CD4-positive, alpha-beta T cell (primary cell): ENCODE results near the gene BEND2. TPM values are rescaled to one million over a fixed set of nuclear protein-coding genes. Genes with fewer than 3 reads are reported as not detected.

Source experiments
- ATAC-seq: fragments of 200-7000 bp; cut with Tn5 transposase; one replicate; pipeline ENCODE4 v1.10.0; 2022; ENCODE audit warnings: mild to moderate bottlenecking; ENCODE audit not compliant: poor library complexity
- CTCF ChIA-PET: fragments of 350-600 bp; sonication (Branson Sonifier 250); formaldehyde crosslinking; loops from one replicate; lab custom pipeline; 2021; ENCODE audit warnings: antibody characterized with exemption, inconsistent platforms; lab: Charles Lee
- POLR2A ChIA-PET: fragments of 350-600 bp; sonication (Branson Sonifier 250); formaldehyde crosslinking; loops from one replicate; lab custom pipeline; 2021; ENCODE audit warnings: antibody characterized with exemption, inconsistent platforms; lab: Charles Lee
- DNase-seq, 14 experiments: peaks; one replicate each; pipeline ENCODE4 v3.0.0-alpha.2; 2013 to 2020; ENCODE audit warnings: mixed read lengths in 2 of 14
- H3K27ac ChIP-seq, 2 donors: one replicate each; pipeline versions ENCODE4 v1.5.1 to v1.7.0; 2013; ENCODE audit warnings: low read length in 2 of 2, low read depth in 1 of 2, mild to moderate bottlenecking in 1 of 2
- H3K27me3 ChIP-seq, 2 experiments: 1 replicate in 1 of 2; 2 replicates in 1 of 2; pipeline versions ENCODE4 v1.6.1 to v1.7.0; 2013; ENCODE audit warnings: low read length in 2 of 2, control low read depth in 1 of 2, mild to moderate bottlenecking in 1 of 2, moderate library complexity in 1 of 2; ENCODE audit not compliant: insufficient read depth in 2 of 2, control insufficient read depth in 1 of 2
- H3K36me3 ChIP-seq: one replicate; pipeline ENCODE4 v1.6.1; 2013; ENCODE audit warnings: low read length, control low read depth; ENCODE audit not compliant: insufficient read depth
- H3K4me1 ChIP-seq: one replicate; pipeline ENCODE4 v1.6.1; 2013; ENCODE audit warnings: low read length, control low read depth; ENCODE audit not compliant: insufficient read depth
- H3K4me3 ChIP-seq: one replicate; pipeline ENCODE4 v1.5.1; 2013; ENCODE audit warnings: mild to moderate bottlenecking, low read length, moderate library complexity
- H3K9me3 ChIP-seq, 2 experiments: 1 replicate in 1 of 2; 2 replicates in 1 of 2; pipeline versions ENCODE4 v1.6.1 to v1.7.0; 2013; ENCODE audit warnings: low read length in 2 of 2, mild to moderate bottlenecking in 2 of 2, control low read depth in 1 of 2, moderate library complexity in 1 of 2; ENCODE audit not compliant: control insufficient read depth in 1 of 2, insufficient read depth in 1 of 2
- H3K27ac Mint-ChIP-seq: one replicate; pipeline ENCODE4 v1.8.0; 2020; ENCODE audit warnings: mixed read lengths
- H3K27me3 Mint-ChIP-seq: one replicate; pipeline ENCODE4 v1.8.0; 2021; ENCODE audit warnings: mixed read lengths
- H3K36me3 Mint-ChIP-seq: one replicate; pipeline ENCODE4 v1.8.0; 2021; ENCODE audit warnings: low read depth, mixed read lengths
- H3K4me1 Mint-ChIP-seq: one replicate; pipeline ENCODE4 v1.8.0; 2021; ENCODE audit warnings: low read depth, mixed read lengths
- H3K4me3 Mint-ChIP-seq: one replicate; pipeline ENCODE4 v1.8.0; 2020; ENCODE audit warnings: mild to moderate bottlenecking, mixed read lengths
- H3K9me3 Mint-ChIP-seq: one replicate; pipeline ENCODE4 v1.8.0; 2020; ENCODE audit warnings: mixed read lengths
- intact Hi-C, 2 experiments: fragments of 100-400 bp; cut with DNase I in 1 of 2; cut with micrococcal nuclease in 1 of 2; formaldehyde crosslinking; loops; one replicate each; pipeline versions ENCODE4 v1.15.1 to v1.9.0; 2023 to 2025; cut with DNase I, micrococcal nuclease
- total RNA-seq, 174 experiments: library from RNA in 2 of 174; stranded (reverse) in 2 of 174; gene quantifications; one replicate each; pipeline ENCODE4 v1.2.3 and lab custom pipeline; 2021 to 2026
- TF ChIP-seq, protein P1 (sequence below): fragments of 200-600 bp; IDR thresholded peaks from one replicate; pipeline ENCODE4 v1.8.0; 2022; ENCODE audit warnings: antibody characterized with exemption, mild to moderate bottlenecking

Gene BEND2
- total RNA-seq, 2 experiments from 2014 or later, result not detected

DNA sequence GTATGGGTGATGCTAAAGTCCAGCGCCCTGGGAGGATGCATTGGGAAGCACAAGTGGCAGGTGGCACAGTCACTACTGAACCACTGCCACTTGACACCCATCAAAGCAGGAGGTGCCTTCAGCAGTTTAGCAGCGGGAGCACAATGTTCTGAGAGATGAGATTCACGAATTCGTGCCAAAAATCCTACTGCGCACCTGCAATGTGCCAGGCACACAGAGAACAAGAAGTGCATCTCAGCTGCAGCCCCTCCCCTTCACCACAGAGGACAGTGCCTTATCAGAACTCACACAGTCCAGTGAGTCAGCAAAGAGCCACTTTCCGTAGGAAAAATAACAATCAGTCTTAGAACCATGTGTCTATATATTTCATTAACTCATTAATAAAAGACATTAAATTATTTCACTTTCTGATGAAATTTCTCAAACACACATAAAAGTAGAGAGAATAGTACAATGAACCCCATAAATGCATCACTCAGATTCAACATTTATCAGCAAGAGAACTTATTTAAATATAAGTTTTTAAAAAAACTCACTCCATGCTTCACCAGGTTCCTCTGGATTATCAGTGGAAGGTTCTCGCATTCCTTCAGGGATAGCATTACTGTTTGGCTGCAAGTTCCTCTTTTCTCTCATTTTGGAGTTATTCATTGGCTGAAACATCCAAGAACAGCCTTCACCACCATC is 47.0 kb downstream of the BEND2 start:
- POLR2A ChIA-PET, result no interaction called here
- no peaks in the 10 kb centered on the region for H3K27me3 ChIP-seq

DNA sequence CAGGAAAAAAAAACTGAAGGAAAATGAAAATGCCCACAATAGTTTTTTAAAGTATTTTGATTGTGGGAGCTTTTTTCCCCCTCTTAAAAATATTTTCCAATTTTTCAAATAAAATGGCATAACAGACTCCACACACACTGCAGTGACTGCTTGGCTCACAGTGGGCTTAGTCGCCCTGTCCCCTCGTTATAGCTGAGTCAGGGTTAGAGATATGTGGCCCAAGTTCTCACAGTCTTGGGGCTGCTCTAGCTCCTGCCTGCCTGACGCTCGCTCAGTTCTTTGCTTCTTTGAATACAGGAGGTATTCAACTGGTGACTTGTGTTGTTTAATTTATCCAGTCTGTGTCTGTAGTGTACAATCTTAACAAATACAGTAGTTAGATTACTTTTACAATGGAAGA is 47.7 kb downstream of the BEND2 start:
- intact Hi-C loops, result no loop called here
- TF ChIP-seq, protein P1, sequence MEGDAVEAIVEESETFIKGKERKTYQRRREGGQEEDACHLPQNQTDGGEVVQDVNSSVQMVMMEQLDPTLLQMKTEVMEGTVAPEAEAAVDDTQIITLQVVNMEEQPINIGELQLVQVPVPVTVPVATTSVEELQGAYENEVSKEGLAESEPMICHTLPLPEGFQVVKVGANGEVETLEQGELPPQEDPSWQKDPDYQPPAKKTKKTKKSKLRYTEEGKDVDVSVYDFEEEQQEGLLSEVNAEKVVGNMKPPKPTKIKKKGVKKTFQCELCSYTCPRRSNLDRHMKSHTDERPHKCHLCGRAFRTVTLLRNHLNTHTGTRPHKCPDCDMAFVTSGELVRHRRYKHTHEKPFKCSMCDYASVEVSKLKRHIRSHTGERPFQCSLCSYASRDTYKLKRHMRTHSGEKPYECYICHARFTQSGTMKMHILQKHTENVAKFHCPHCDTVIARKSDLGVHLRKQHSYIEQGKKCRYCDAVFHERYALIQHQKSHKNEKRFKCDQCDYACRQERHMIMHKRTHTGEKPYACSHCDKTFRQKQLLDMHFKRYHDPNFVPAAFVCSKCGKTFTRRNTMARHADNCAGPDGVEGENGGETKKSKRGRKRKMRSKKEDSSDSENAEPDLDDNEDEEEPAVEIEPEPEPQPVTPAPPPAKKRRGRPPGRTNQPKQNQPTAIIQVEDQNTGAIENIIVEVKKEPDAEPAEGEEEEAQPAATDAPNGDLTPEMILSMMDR, result no peak
- Histone ChIP-seq H3K27me3 (no peaks in the 10 kb centered on the region), H3K27ac (no peak overlapping the region), H3K4me3 (no peak overlapping the region), H3K9me3 (no peaks in the 10 kb centered on the region), H3K4me1 (no peaks in the 10 kb centered on the region), H3K36me3 (no peaks in the 10 kb centered on the region)
- no peaks in the 10 kb centered on the region for H3K9me3 Mint-ChIP-seq
- H3K4me1 Mint-ChIP-seq, result no peaks in the 10 kb centered on the region
- ChIA-PET CTCF (no interaction called here), POLR2A (no interaction called here)
- DNase-seq, result no peak
- no peak overlapping the region for H3K4me3 Mint-ChIP-seq
- H3K27ac Mint-ChIP-seq, result no peak overlapping the region
- ATAC-seq, result no peak
- peaks cover 5% of the 10 kb centered on the region for H3K27me3 Mint-ChIP-seq
- no peaks in the 10 kb centered on the region for H3K36me3 Mint-ChIP-seq

More for the DNA sequence above, 47.0 kb downstream of the BEND2 start:
- Mint-ChIP-seq H3K27ac (no peak overlapping the region), H3K4me1 (no peaks in the 10 kb centered on the region), H3K36me3 (no peaks in the 10 kb centered on the region), H3K4me3 (no peak overlapping the region), H3K27me3 (peaks cover 5% of the 10 kb centered on the region), H3K9me3 (no peaks in the 10 kb centered on the region)
- Histone ChIP-seq H3K27ac (no peak overlapping the region), H3K9me3 (no peaks in the 10 kb centered on the region), H3K4me3 (no peak overlapping the region), H3K4me1 (no peaks in the 10 kb centered on the region), H3K36me3 (no peaks in the 10 kb centered on the region)
- CTCF ChIA-PET, result no interaction called here
- intact Hi-C loops, result no loop called here
- ATAC-seq, result no peak
- TF ChIP-seq, protein P1, result no peak
- DNase-seq, result no peak

DNA sequence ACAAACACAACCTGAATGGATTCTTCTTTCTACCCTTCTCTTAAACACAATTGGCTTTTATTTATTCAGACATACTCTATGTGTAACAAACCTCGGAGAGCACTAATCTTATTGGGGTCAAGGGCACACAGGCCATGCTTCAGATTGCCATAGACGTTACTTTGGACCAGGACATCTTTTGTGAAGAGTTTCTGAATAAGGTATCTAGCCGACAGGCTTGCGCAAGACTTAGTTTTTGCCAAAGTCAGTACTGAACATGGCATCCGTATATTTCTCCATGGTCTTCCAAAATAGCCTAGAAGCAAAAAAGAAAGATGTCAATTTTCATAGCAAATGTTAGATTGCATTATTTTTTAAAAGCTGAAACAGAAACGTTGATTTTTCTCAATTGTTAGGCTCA is 49.8 kb downstream of the BEND2 start:
- Histone ChIP-seq H3K4me3 (no peak overlapping the region), H3K36me3 (no peaks in the 10 kb centered on the region), H3K9me3 (no peaks in the 10 kb centered on the region), H3K4me1 (no peaks in the 10 kb centered on the region), H3K27ac (no peak overlapping the region), H3K27me3 (no peaks in the 10 kb centered on the region)
- no peaks in the 10 kb centered on the region for H3K9me3 Mint-ChIP-seq
- no peaks in the 10 kb centered on the region for H3K4me1 Mint-ChIP-seq
- DNase-seq, result no peak
- intact Hi-C loops, result no loop called here
- H3K27me3 Mint-ChIP-seq, result peaks cover 5% of the 10 kb centered on the region
- no peaks in the 10 kb centered on the region for H3K36me3 Mint-ChIP-seq
- ChIA-PET CTCF (no interaction called here), POLR2A (no interaction called here)
- TF ChIP-seq, protein P1, result no peak
- no peak overlapping the region for H3K4me3 Mint-ChIP-seq
- no peak overlapping the region for H3K27ac Mint-ChIP-seq
- no peak for ATAC-seq
